ENCODE data around the gene TFPI.

TFPI gene

GRCh38 chr2:187485523-187485922 lies 68.7 kb downstream of the TFPI start:
- H3K27me3 ChIP-seq (ENCODE audit: insufficient read depth, low read depth) = no peaks in the 10 kb centered on the region
- H3K4me3 ChIP-seq (IDR thresholded peaks at IDR 0.05; ENCODE audit: insufficient read depth, low read depth, low read length) = no peak overlapping the region
- no peak for TF ChIP-seq CTCF (conservative IDR thresholded peaks at IDR 0.05; ENCODE audit: low read depth, low read length)
- no peak overlapping the region for H3K9ac ChIP-seq
- no peaks in the 10 kb centered on the region for H3K36me3 ChIP-seq (ENCODE audit: insufficient read depth)
- H3K4me2 ChIP-seq = no peak overlapping the region
- no peaks in the 10 kb centered on the region for H3K4me1 ChIP-seq (ENCODE audit: low read depth, poor library complexity, severe bottlenecking)
- H4K20me1 ChIP-seq (ENCODE audit: insufficient read depth) = no peaks in the 10 kb centered on the region
- H3K27ac ChIP-seq = no peak overlapping the region
- no peaks in the 10 kb centered on the region for H3K79me2 ChIP-seq (ENCODE audit: insufficient read depth, low read depth)
- no peak overlapping the region for H2AFZ ChIP-seq (ENCODE audit: low read depth)

- Histone ChIP-seq H3K9ac (no peak overlapping the region), H3K36me3 (ENCODE audit: insufficient read depth) (no peaks in the 10 kb centered on the region), H2AFZ (ENCODE audit: low read depth) (no peak overlapping the region), H4K20me1 (ENCODE audit: insufficient read depth) (no peaks in the 10 kb centered on the region), H3K27ac (no peak overlapping the region), H3K4me3 (IDR thresholded peaks at IDR 0.05; ENCODE audit: insufficient read depth, low read depth, low read length) (no peak overlapping the region), H3K4me1 (ENCODE audit: low read depth, poor library complexity, severe bottlenecking) (no peaks in the 10 kb centered on the region), H3K79me2 (ENCODE audit: insufficient read depth, low read depth) (no peaks in the 10 kb centered on the region), H3K27me3 (ENCODE audit: insufficient read depth, low read depth) (no peaks in the 10 kb centered on the region), H3K4me2 (no peak overlapping the region)
- no peak for TF ChIP-seq CTCF (conservative IDR thresholded peaks at IDR 0.05; ENCODE audit: low read depth, low read length)
Observed at GRCh38 chr2:187483537-187483936, 70.7 kb downstream of the TFPI start.

GRCh38 chr2:187482796-187483195 lies 71.4 kb downstream of the TFPI start:
- no peak overlapping the region for H3K9ac ChIP-seq
- H3K4me1 ChIP-seq (ENCODE audit: low read depth, poor library complexity, severe bottlenecking) = no peaks in the 10 kb centered on the region
- H3K4me2 ChIP-seq = no peak overlapping the region
- H3K36me3 ChIP-seq (ENCODE audit: insufficient read depth) = no peaks in the 10 kb centered on the region
- H3K27me3 ChIP-seq (ENCODE audit: insufficient read depth, low read depth) = no peaks in the 10 kb centered on the region
- no peak for TF ChIP-seq CTCF (conservative IDR thresholded peaks at IDR 0.05; ENCODE audit: low read depth, low read length)
- no peaks in the 10 kb centered on the region for H4K20me1 ChIP-seq (ENCODE audit: insufficient read depth)
- H2AFZ ChIP-seq (ENCODE audit: low read depth) = no peak overlapping the region
- no peak overlapping the region for H3K27ac ChIP-seq
- no peak overlapping the region for H3K4me3 ChIP-seq (IDR thresholded peaks at IDR 0.05; ENCODE audit: insufficient read depth, low read depth, low read length)
- no peaks in the 10 kb centered on the region for H3K79me2 ChIP-seq (ENCODE audit: insufficient read depth, low read depth)

- TF ChIP-seq CTCF (conservative IDR thresholded peaks at IDR 0.05; ENCODE audit: low read depth, low read length) = no peak
- Histone ChIP-seq H3K9ac (no peak overlapping the region), H3K27ac (no peak overlapping the region), H3K27me3 (ENCODE audit: insufficient read depth, low read depth) (no peaks in the 10 kb centered on the region), H3K4me2 (no peak overlapping the region), H2AFZ (ENCODE audit: low read depth) (no peak overlapping the region), H3K4me3 (IDR thresholded peaks at IDR 0.05; ENCODE audit: insufficient read depth, low read depth, low read length) (no peak overlapping the region), H3K4me1 (ENCODE audit: low read depth, poor library complexity, severe bottlenecking) (peaks cover 12% of the 10 kb centered on the region), H3K79me2 (ENCODE audit: insufficient read depth, low read depth) (no peaks in the 10 kb centered on the region), H4K20me1 (ENCODE audit: insufficient read depth) (no peaks in the 10 kb centered on the region), H3K36me3 (ENCODE audit: insufficient read depth) (no peaks in the 10 kb centered on the region)
Observed at GRCh38 chr2:187481543-187481942, 72.7 kb downstream of the TFPI start.
